Activated naive CD4-positive, alpha-beta T cell treated with anti-CD3 and anti-CD28 coated beads, Interleukin-2, amount 50 U/mL, for 16 hours (primary cell): ENCODE measurements around the gene NUP210L.

Experiments
- DNase-seq: peaks from one replicate; pipeline ENCODE4 v3.0.0-alpha.2; 2020

Gene NUP210L

GRCh38 chr1:153942766-153943549 is 211.9 kb downstream of the NUP210L start:
- DNase-seq, result no peak
